Stimulated activated CD8-positive, alpha-beta memory T cell treated with anti-CD3 and anti-CD28 coated beads, Interleukin-7, amount 100 ng/mL, for 24 hours (primary cell): Measurements from ENCODE around the gene POFUT1.

ENCODE experiments used
- DNase-seq: peaks from one replicate; pipeline ENCODE4 v3.0.0-alpha.2; 2020; ENCODE audit warnings: low read depth

The POFUT1 gene

DNA sequence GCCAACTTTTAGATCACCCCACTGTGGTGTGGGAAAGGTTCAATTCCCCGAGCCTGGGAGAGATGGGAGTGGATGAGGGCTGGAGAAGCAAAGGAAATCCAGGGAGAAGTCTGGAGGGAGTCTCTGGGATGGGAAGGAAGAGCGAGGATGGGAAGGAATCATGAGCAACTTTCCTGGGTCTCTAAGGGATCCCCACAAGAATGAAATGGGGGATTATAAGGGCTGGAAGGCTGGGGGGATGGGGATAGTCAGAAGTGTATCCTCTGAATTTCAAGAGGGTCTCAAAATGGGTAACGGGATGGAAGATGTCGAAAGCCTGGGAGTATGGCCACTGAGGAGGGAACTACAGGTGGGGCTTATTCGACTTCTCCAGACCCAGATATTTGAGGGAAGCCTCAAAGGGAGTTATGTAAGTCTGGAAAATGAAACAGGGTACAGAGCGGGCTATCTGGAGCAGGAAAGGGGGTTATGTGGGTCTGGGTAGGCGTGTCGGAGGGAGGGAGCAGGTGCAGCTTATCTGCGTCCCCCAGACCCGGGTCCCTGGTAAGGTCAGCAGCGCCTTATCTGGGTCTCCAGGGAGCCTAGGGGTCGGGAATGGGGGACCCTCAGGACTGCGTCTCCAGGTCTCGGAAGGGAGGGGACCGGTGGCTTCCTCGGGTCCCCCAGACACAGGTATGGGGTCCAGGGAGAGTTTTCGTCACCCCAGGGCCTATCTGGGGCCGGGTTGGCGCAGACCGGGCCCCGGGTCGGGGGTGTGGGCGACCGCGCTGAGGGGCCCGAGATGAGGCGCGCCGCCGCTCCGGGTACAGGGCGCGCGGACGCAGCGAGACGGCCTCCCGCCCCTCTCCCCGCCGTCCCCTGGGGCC lies 687 bp upstream of the POFUT1 start:
- no peak for DNase-seq

DNA sequence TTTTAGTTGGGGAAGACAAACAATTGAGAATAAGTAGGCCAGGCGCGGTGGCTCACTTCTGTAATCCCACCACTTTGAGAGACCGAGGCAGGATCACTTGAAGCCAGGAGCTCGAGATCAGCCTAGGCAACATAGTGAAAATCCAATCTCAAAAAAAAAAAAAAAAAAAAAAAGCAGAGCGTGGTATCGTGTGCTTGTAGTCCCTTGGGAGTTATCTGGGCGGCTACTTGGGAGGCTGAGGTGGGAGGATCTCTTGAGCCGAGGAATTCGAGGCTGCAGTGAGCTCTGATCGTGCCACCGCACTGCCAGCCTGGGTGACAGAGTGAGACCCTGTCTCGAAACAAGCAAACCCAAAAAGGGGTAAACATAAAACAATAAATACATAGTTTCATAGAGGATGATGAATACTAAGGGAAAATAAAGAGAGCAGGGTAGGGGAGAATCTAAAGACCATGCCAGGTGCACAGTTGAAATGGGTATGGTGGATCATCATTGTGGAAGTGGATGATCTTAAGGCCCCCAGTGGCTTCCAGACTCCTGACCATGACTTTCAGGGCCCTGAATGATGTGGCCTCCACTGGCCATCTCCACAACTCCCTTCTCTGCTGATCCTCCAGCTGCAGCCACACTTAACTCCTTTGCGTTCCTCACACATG lies 947 bp downstream of the POFUT1 start:
- DNase-seq: no peak

DNA sequence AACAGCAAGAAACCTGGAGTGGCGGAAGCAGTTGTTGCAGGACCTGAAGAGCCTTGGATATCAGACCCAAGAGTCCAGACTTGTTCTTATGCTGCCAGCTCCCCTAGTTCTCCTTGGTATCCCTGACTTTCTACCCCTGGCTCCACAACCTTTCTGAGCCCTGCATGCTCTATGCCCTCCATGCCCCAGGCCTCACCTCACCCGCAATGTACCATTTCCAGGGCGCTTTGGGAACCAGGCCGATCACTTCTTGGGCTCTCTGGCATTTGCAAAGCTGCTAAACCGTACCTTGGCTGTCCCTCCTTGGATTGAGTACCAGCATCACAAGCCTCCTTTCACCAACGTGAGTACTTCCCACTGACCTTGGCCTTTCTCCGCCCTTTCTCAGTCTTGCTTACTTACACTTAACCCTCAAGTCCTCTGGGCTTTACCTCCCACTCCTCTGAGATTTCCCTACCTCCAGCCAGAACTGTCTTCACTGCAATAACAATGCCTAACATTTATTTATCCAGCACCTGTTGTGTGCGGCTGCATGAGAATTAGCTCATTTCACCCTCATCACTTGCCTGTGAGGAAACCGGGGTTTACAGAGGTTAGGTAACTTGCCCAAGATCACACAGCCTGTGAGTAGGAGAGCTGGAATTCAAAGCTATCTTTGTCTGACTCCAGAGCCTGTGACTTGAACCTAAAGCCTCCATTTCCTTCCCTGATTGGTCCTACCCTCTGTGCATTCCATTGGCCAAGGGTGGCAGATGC lies 2.3 kb downstream of the POFUT1 start:
- no peak for DNase-seq

- no peak for DNase-seq
Measured at GRCh38 chr20:32213870-32214269, 6.2 kb downstream of the POFUT1 start.

GRCh38 chr20:32215147-32215546 lies 7.5 kb downstream of the POFUT1 start:
- DNase-seq: no peak

GRCh38 chr20:32215729-32216128 lies 8.0 kb downstream of the POFUT1 start:
- DNase-seq: no peak

GRCh38 chr20:32216179-32217142 lies 8.8 kb downstream of the POFUT1 start:
- no peak for DNase-seq

GRCh38 chr20:32218156-32218900 lies 10.6 kb downstream of the POFUT1 start:
- DNase-seq: no peak

DNA sequence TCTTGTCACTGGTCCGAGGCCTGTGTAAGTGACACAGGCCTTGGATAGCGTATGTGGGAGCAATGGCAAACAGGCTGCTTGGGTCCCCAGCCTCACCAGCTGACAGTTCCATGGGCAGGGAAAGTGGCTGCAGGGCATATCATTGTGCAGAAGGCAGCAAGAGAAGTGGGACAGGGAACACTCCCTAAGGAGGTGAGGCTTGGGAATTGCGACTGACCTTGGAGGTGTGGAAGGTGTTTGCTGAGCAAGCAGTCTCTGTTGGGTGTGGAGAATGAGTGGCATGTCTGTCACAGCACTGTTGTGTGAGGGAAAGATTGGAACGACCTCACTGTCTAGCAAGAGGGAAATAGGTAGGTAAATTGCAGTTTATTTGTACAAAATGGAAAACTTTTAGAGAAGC lies 16.8 kb downstream of the POFUT1 start:
- no peak for DNase-seq

DNA sequence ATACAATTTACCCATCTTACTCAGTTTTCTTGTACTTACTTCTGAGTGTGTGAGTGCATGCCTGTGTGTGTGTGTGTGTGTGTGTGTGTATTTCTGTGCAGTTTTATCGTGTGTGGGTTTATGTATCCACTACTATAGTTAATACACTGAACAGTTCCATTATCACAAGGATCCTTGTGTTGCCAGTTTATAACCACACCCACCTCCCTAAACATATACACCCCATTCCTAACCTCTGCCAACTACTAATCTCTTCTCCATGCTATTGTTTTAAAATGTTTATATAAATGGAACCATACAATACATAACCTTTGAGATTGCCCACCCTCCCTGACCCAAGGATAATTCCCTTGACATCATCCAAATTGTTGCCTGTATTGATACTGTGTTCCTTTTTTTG lies 18.7 kb downstream of the POFUT1 start:
- DNase-seq: no peak

DNA sequence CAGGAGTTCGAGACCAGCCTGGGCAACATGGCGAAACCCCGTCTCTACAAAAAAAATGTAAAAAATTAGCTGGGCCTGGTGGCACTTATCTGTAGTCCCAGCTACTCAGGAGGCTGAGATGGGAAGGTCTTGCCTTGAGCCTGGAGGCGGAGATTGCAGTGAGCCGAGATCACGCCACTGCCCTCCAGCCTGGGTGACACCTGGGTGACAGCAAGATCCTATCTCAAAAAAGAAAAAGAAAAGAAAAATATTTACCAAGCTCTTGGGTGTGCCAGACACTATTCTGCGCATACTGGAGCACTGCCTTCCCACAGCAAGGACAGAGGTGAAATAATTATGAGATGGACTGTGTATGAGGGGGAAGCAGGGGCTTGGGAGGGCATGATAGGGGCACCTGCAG lies 19.6 kb downstream of the POFUT1 start:
- DNase-seq: no peak

DNA sequence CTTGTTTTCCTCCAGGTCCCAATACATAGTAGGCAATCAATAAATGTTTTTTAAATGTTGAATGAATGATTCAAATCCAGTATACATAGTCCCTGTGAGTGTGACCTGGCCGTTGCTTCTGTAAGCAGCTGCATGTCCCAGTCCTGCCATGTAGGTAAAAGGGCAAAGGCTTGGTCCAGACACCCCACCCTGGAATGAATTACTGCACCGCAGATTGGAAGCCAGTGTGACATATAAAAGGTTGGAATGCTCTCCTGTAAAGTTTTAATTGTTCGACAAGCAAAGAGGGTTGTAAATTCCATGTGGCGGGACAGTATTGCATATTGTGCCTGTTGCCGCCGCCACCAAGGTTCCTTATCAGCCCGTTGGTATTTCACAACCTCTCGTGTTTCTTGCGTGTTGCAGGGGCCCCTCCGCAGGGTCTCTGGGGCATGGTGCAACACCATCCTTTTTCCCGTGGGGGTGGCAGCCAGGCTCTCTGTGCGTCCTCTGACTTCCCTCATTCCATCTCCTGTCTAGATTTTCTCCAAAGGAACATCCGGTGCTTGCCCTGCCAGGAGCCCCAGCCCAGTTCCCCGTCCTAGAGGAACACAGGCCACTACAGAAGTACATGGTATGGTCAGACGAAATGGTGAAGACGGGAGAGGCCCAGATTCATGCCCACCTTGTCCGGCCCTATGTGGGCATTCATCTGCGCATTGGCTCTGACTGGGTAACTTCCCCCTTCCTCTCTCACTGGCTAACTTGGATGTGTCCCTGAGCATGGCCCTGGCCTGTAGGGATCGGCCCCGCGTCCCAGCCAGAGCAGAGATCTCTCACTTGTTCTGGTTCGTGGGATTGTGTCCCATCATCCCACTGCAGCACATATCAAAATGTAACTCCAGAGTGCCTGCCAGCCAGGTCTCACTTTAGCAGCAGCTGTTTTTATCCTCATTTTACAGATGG lies 20.3 kb downstream of the POFUT1 start:
- no peak for DNase-seq

DNA sequence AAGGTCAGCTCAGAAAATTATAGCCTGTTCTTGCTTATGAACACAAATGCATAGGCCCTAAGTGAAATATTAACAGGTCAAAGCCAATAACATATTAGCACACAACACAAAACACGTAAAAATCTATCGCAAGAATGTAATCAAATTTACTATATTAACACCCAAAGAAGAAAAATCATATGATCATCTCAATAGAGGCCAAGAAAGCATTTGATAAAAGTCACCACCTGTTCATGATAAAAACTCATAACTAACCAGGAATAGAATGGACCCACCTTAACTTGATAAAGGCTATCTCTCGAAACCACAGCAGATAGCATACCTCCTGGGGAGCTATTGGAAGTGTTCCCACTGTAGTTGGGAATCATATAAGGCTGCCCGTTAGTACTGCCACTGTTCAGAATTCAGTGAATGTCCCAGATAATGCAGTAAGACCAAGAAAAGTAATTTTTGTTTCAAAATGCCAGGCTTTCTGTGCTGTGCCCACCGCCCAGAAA lies 21.6 kb downstream of the POFUT1 start:
- no peak for DNase-seq

- no peak for DNase-seq
Measured at GRCh38 chr20:32230707-32231106, 23.0 kb downstream of the POFUT1 start.

DNA sequence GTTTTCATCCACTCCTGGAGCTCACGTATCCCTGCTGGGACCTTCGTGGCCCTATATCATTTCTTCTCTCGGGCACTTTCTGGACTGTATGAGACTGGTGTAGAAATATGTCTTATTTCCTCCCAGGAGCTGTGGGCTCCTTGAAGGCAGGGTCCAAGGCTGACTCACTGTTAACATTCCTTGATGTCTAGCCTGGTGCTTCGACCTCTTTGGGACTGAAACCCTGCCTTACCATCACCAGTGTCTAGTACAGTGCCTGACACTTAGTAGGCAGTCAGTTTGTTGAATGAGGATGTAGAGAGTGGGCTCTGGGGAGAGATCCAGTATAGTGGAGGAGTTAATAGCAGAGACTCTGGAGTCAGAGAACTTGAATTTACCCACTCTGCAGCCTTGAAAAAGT lies 23.6 kb downstream of the POFUT1 start:
- no peak for DNase-seq

DNA sequence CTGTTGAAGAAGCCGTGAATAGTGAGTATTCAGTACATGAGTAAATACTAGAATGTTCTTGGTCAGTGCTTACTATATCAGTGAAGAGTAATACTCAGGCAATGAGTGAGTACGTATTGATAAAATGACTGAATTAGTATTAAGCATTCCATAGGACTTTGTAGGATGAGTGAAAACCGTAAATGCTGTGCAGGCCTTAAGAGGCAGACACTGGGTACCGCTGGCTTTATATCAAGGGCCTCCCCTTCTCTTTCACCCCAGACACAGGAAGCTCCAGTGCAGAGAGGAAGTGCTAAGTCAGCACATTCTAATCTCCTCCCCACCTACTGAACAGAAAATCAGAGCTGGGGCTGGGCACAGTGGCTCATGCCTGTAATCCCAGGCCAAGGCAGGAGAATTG lies 24.2 kb downstream of the POFUT1 start:
- DNase-seq: no peak

- DNase-seq: no peak
Measured at GRCh38 chr20:32232326-32232886, 24.7 kb downstream of the POFUT1 start.

- DNase-seq: no peak
Measured at GRCh38 chr20:32233286-32233685, 25.6 kb downstream of the POFUT1 start.

- DNase-seq: no peak
Measured at GRCh38 chr20:32234135-32234808, 26.6 kb downstream of the POFUT1 start.
